ENCODE data around the gene NOS1AP. TPM values are rescaled to one million over a fixed set of nuclear protein-coding genes. Genes with fewer than 3 reads are reported as not detected.

NOS1AP gene
- total and polyA plus RNA-seq, 12 donors = 0.37 to 12.0 (median 3.1) TPM

- DNase-seq = no peak
- Histone ChIP-seq H3K27me3 (no peaks in the 10 kb centered on the region), H3K4me3 (no peak overlapping the region), H3K36me3 (replicated peaks in 1 of 2) (no peaks in the 10 kb centered on the region), H3K4me1 (replicated peaks in 1 of 2) (no peaks in the 10 kb centered on the region), H3K27ac (no peak overlapping the region), H3K9me3 (replicated peaks in 1 of 3) (no peaks in the 10 kb centered on the region)
- WGBS, 4 donors = 67 to 86% (median 77%) methylated on average over 3 of the region's 3 CpGs
- TF ChIP-seq POLR2A (IDR thresholded peaks at IDR 0.05) (no peak), CTCF (IDR thresholded peaks at IDR 0.05) (no peak)
- intact Hi-C loops (cut with DNase I) = no loop called here
These were observed 38.4 kb downstream of the NOS1AP start for GRCh38 chr1:162107911-162108310.

- no peaks in the 10 kb centered on the region for H3K27me3 ChIP-seq
- H3K4me3 ChIP-seq = no peak overlapping the region
- no peak for DNase-seq
- intact Hi-C loops (cut with DNase I) = no loop called here
- no peak overlapping the region for H3K27ac ChIP-seq
- no peaks in the 10 kb centered on the region for H3K9me3 ChIP-seq (replicated peaks in 1 of 3)
- H3K36me3 ChIP-seq (replicated peaks in 1 of 2) = no peaks in the 10 kb centered on the region
- TF ChIP-seq POLR2A (IDR thresholded peaks at IDR 0.05) = no peak
- TF ChIP-seq CTCF (IDR thresholded peaks at IDR 0.05) = no peak
- no peaks in the 10 kb centered on the region for H3K4me1 ChIP-seq (replicated peaks in 1 of 2)
These were observed 38.9 kb downstream of the NOS1AP start for GRCh38 chr1:162108426-162108825.

GRCh38 chr1:162110910-162111309 lies 41.4 kb downstream of the NOS1AP start:
- H3K27me3 ChIP-seq = no peaks in the 10 kb centered on the region
- intact Hi-C loops (cut with DNase I) = no loop called here
- peaks cover 0 to 5% of the 10 kb centered on the region in 2 donors for H3K4me1 ChIP-seq (replicated peaks in 1 of 2)
- no peak for DNase-seq
- no peak overlapping the region for H3K27ac ChIP-seq
- TF ChIP-seq CTCF (IDR thresholded peaks at IDR 0.05) (no peak), POLR2A (IDR thresholded peaks at IDR 0.05) (no peak)
- H3K36me3 ChIP-seq (replicated peaks in 1 of 2) = no peaks in the 10 kb centered on the region
- no peak overlapping the region for H3K4me3 ChIP-seq
- H3K9me3 ChIP-seq (replicated peaks in 1 of 3) = no peaks in the 10 kb centered on the region

- no peak overlapping the region for H3K27ac ChIP-seq
- DNase-seq = no peak
- WGBS, 4 donors = 87 to 90% (median 88%) methylated on average over 4 of the region's 4 CpGs
- no peaks in the 10 kb centered on the region for H3K36me3 ChIP-seq (replicated peaks in 1 of 2)
- no peaks in the 10 kb centered on the region for H3K27me3 ChIP-seq
- no peaks in the 10 kb centered on the region for H3K9me3 ChIP-seq (replicated peaks in 1 of 3)
- H3K4me1 ChIP-seq (replicated peaks in 1 of 2) = peaks cover 0 to 5% of the 10 kb centered on the region in 2 donors
- intact Hi-C loops (cut with DNase I) = no loop called here
- TF ChIP-seq POLR2A (IDR thresholded peaks at IDR 0.05) = no peak
- TF ChIP-seq CTCF (IDR thresholded peaks at IDR 0.05) = no peak
- no peak overlapping the region for H3K4me3 ChIP-seq
These were observed 42.1 kb downstream of the NOS1AP start for GRCh38 chr1:162111572-162111971.
